Testis (tissue), 2 donors: ENCODE measurements around the gene TPM2.

Experiments
- CTCF ChIP-seq, 3 experiments: fragments of 450-650 bp in 2 of 3; fragments of 200-600 bp in 1 of 3; sonication (generic) in 1 of 3; IDR thresholded peaks; one replicate each; pipeline ENCODE4 v1.5.1; 2016 to 2019; ENCODE audit warnings: antibody characterized with exemption in 3 of 3, mild to moderate bottlenecking in 2 of 3, moderate library complexity in 1 of 3
- POLR2A ChIP-seq: fragments of 450-650 bp; IDR thresholded peaks from one replicate; pipeline ENCODE4 v1.6.1; 2017; ENCODE audit warnings: antibody characterized with exemption, mild to moderate bottlenecking, moderate library complexity

DNA sequence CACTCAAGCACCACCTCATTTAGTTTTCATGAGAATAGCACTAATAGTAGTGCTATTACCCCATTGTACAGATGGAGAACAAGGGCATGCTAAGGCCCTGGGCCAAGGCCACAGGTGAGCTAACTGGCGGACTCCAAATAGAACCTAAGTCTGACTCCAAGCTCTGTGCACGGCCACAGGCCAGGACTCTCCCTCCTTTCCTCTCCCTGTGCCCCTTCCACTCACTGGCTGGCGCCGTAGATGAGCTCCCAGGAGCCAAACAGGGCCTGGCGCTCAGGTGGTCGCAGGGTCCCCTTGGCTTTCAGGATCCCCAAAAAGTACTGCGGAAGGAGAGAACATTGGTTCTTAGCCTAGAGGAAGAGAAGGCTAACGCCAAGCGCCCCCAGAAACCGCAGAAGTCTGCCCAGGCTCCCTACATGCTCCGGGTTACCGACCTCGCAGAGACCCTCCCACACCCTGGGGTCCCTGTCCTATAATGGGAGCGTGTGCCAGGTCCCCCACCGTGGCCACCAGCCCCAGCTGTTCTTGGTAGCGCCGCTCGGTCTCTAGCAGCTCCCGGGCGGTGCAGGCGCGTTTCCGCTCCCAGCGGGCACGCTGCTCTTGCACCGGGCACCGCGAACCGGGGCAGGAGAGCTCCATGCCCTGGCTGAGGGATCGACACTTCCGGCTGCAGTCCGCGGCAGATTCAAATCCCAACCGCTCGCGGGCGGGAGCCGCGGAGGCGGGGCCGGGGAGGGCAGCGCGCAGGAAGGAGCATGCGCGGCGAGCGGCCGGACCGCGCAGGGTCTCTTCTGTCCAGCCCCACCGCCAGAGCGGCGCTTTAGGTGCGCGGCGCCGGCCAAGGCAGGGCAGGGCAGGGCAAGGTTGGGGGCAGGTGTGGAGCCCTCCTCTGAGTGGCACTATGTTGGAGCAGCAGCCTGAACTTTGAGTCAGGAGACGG, 24.9 kb downstream of the TPM2 start, which contains the start of gene ARHGEF39:
- no peak for TF ChIP-seq CTCF (IDR thresholded peaks at IDR 0.05)
- no peak for TF ChIP-seq POLR2A
